ENCODE data around the gene ATP8A1. TPM values are rescaled to one million over a fixed set of nuclear protein-coding genes. Genes with fewer than 3 reads are reported as not detected.

Gene ATP8A1
- total RNA-seq, 4 donors from 2014 or later, result 6.2 to 10.8 (median 7.1) TPM

- Histone ChIP-seq H3K27me3 (no peaks in the 10 kb centered on the region), H3K4me1 (peaks cover 12 to 22% (median 16%) of the 10 kb centered on the region in 4 donors), H3K4me3 (no peak overlapping the region), H3K9me3 (no peaks in the 10 kb centered on the region), H3K36me3 (peaks cover 0 to 7% (median 2%) of the 10 kb centered on the region in 4 donors), H3K27ac (replicated peaks in 1 of 4) (no peak overlapping the region)
- no peak for DNase-seq (ENCODE audit: extremely low spot score)
- TF ChIP-seq POLR2A (IDR thresholded peaks at IDR 0.05; ENCODE audit: low read depth) (no peak), EP300 (IDR thresholded peaks at IDR 0.05) (no peak), CTCF (IDR thresholded peaks at IDR 0.05) (no peak), POLR2AphosphoS5 (IDR thresholded peaks at IDR 0.05) (no peak)
- intact Hi-C loops (cut with DNase I), result no loop called here
- WGBS, result 48% methylated on average over 9 of the region's 9 CpGs
These were observed 28.8 kb downstream of the ATP8A1 start for GRCh38 chr4:42627885-42628646.

- 95% methylated on average over 4 of the region's 4 CpGs for WGBS
- no peak overlapping the region for H3K27ac ChIP-seq (replicated peaks in 1 of 4)
- peaks cover 0 to 8% (median 2%) of the 10 kb centered on the region in 4 donors for H3K36me3 ChIP-seq
- TF ChIP-seq CTCF (IDR thresholded peaks at IDR 0.05) (no peak), POLR2AphosphoS5 (IDR thresholded peaks at IDR 0.05) (no peak), POLR2A (IDR thresholded peaks at IDR 0.05; ENCODE audit: low read depth) (no peak), EP300 (IDR thresholded peaks at IDR 0.05) (no peak)
- DNase-seq (ENCODE audit: extremely low spot score), result no peak
- peaks cover 12 to 22% (median 16%) of the 10 kb centered on the region in 4 donors for H3K4me1 ChIP-seq
- intact Hi-C loops (cut with DNase I), result no loop called here
- no peaks in the 10 kb centered on the region for H3K27me3 ChIP-seq
- H3K9me3 ChIP-seq, result no peaks in the 10 kb centered on the region
- H3K4me3 ChIP-seq, result no peak overlapping the region
These were observed 30.2 kb downstream of the ATP8A1 start for GRCh38 chr4:42626629-42627146.

GRCh38 chr4:42625329-42625728 lies 31.6 kb downstream of the ATP8A1 start:
- H3K9me3 ChIP-seq, result no peaks in the 10 kb centered on the region
- 76% methylated on average over 4 of the region's 4 CpGs for WGBS
- H3K36me3 ChIP-seq, result peaks cover 0 to 8% (median 2%) of the 10 kb centered on the region in 4 donors
- no peak for TF ChIP-seq POLR2A (IDR thresholded peaks at IDR 0.05; ENCODE audit: low read depth)
- no peak for TF ChIP-seq CTCF (IDR thresholded peaks at IDR 0.05)
- TF ChIP-seq POLR2AphosphoS5 (IDR thresholded peaks at IDR 0.05), result no peak
- no peak for TF ChIP-seq EP300 (IDR thresholded peaks at IDR 0.05)
- no peak overlapping the region for H3K4me3 ChIP-seq
- intact Hi-C loops (cut with DNase I), result no loop called here
- H3K27me3 ChIP-seq, result no peaks in the 10 kb centered on the region
- DNase-seq (ENCODE audit: extremely low spot score), result no peak
- H3K27ac ChIP-seq (replicated peaks in 1 of 4), result no peak overlapping the region
- peaks cover 12 to 22% (median 16%) of the 10 kb centered on the region in 4 donors for H3K4me1 ChIP-seq

DNA sequence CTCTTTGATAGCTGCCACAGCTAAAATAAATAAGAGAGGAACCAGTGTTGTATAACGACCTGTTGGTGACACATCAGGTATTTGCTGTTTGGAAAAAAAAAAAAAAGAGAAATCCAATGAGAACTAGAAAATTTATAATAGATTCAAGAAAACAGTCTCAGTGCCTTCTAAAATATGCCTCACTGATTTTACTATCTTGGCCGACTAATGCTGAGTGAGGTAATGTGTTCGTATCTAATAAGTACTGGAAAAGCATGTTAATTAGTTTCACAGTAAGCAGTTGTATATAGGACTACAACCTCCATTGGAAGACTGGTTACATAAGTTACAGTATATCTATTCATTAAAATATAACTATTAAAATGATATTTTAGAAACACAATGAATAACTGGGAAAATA lies 32.4 kb downstream of the ATP8A1 start:
- DNase-seq (ENCODE audit: extremely low spot score), result no peak
- 88% methylated on average over 3 of the region's 3 CpGs for WGBS
- peaks cover 12 to 22% (median 16%) of the 10 kb centered on the region in 4 donors for H3K4me1 ChIP-seq

More for the DNA sequence above, 32.4 kb downstream of the ATP8A1 start:
- H3K9me3 ChIP-seq, result no peaks in the 10 kb centered on the region
- H3K36me3 ChIP-seq, result peaks cover 0 to 8% (median 2%) of the 10 kb centered on the region in 4 donors
- intact Hi-C loops (cut with DNase I), result no loop called here
- H3K4me3 ChIP-seq, result no peak overlapping the region
- TF ChIP-seq POLR2A (IDR thresholded peaks at IDR 0.05; ENCODE audit: low read depth) (no peak), EP300 (IDR thresholded peaks at IDR 0.05) (no peak), CTCF (IDR thresholded peaks at IDR 0.05) (no peak), POLR2AphosphoS5 (IDR thresholded peaks at IDR 0.05) (no peak)
- H3K27ac ChIP-seq (replicated peaks in 1 of 4), result no peak overlapping the region
- no peaks in the 10 kb centered on the region for H3K27me3 ChIP-seq

Measured in esophagus muscularis mucosa (tissue), 4 donors.